CD4-positive, alpha-beta T cell treated with Interleukin-12 subunit alpha and Interleukin-12 subunit beta, for 1 hour (primary cell): ENCODE data around the gene LEMD2.
"Not testable (repeated sequence)": the region's sequence is repeated elsewhere in the genome, so short reads cannot be mapped to it uniquely, and the experiment has no call there.

Experiments
- DNase-seq: peaks from one replicate; pipeline ENCODE4 v3.0.0-alpha.2; 2020

LEMD2 gene

DNA sequence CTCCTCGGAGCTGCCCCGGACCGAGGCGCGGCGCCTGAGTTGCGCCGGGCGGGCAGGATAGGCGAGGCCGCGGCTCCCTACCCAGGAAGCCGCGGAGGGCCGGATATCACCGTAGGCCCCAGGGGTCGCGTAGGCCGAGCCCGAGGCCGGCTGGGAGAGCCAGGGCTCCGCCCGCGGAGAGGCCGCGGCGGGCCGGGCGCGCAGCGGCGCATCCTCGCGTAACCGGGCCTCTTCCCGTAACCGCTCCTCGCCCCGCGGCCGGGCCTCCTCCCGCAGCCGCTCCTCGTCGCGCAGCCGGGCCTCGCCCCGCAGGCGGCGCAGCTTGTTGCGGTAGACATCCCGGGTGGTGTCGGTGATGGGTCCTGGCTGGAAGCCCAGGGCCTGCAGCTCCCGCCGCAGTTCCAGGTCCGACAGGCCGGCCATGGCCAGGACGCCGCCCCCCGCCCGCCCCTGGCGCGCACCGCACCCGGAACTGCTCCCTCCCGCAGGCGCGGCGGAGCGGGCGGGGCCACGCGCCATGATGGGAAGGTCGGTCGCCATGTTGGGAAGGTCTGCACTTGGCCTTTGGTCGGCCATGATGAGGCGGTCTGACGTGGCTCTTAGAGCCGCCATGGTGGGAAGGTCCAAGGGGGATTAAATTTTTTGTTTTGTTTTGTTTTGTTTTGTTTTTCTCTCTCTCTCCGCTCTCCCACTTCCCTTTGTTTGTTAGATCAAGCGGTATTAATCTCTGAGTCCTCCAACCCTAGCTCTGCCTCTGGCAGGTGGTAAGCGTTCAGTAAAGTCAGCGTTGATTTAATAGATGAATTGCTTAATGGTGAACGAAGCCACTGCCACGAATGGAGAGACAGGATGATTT, at the start of gene LEMD2:
Gene LEMD2, minus strand, starts transcription at position 437 of the 856 bp plus-strand sequence. Its CDS starts 14 bp downstream, at position 423.
- DNase-seq: peak; percentile 93

DNA sequence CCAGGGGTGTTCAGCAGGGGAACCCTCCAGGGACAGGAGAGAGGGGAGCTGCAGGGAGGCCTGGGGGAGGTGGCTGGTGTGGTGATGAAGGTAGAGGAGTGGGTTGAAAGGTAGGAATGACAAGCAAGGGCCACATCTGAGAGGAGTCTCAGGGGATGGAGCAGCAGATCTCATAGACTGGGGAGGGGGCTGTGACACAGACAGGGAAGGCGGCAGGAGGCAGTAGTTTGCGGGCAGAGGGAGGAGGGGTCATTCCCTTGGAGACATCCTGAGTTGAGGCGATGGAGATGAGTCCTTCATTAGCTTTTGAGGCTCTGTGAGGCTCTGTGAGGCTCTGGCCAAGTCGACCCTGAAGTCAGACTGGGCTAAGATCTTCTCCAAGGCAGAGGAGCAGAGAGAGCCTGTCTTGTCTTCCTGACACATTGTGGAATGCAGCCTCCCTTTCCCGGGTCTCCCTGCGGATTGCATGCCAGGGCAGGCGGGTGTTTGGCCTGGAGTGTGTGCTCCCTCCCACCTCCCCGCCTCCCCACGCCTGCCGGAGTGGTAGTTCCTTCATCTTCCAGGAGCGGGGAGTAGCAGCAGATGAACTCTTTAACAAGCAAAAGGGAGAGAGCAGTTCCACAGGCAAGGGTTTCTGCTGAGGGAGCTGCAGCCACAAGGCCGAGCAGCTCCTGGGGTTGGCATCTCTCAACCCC, 49.2 kb upstream of the LEMD2 start:
- DNase-seq: no peak

DNA sequence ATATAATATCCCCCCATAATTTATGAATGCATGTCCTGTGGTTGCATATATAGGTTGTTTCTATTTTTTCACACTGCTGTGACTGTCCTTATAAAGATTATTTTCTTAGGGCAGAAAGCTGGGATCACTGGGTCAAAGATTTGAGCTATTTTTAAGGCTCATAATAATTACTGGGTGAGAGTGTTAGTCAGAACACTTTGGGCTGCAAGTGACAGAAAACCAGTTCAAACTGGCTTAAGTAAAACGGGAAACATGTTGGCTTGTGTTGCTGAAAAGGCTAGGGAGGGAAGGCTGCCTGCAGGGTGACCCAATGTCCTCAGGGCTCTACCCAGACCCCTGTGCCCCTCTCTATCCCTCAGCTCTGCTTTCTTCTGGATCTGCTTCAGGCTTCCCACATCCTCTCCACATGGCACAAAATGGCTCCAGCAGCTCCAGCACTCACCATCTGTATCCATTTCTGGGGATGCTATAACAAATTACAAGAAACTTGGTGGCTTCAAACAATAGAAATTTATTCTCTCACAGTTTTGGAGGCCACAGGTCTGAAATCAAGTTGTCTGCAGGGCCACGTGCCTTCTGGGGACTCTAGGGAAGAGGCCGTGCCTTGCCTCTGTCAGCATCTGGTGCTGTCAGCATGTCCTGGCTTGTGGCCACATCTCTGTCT, 48.0 kb upstream of the LEMD2 start:
- DNase-seq: no peak

DNA sequence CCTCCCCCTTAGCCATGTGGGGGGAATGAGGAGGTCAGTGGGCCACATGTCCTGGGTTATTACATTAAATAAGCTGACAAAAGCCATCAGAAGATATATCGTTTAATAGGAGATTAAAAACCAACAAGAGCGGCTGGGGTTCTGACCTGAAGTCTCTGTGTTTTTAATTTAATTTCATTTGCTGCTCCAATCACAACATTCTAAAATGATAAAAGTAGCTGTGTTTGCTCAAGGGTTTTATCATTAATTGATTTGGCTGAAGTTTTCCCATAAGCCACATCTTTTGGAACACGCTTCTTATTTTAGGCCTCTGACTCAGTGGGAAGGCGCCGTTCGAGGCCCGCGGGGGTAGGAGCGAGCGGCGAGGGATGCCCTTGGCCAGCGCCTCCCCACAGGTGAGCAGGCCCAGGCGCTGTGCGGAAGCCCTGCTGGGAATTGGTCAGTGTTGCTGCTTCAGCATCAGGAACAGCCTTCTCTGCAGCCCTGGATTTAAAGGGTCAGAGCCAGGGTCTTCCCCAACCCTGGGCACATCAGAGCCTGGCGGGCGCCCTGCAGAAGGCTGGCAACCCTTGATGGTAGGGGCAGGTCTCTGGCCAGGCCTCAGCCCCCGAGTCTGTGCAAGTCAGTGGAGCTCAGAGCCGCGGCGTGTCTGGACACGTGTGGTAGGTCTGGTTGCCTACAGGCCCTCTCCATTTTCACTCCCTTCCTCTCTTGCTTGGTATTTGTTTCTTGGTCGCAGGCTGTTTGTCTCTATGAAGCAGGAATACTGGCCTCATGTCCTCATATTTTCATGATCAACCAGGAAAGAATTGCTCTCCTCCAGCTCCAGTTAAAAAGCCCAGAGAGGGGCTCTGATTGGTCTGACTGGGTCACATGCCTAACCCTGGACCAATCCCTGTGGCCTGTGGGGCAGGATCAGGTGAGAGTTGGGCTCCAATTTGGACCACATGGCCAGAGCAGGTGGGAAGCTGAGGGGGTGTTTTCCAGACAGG, 45.8 kb upstream of the LEMD2 start:
- no peak for DNase-seq

DNA sequence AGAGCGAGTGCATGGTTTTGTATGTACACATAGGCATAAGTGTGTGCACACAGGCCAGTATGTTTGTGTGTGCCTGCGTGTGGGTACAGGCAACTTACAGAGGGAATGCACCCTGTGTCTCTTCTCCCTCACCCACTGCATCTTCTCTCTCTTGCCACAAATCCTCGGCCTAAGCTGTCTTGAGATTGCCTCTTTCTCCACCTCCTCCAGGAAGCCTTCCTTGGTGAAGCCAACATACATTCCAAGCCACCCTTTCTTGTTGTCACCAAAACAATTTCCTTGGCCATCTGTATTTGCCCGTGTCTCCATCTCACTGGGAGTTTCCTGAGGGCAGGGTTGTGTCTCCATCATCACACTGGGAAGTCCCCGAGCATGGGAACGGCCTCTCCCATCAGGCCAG, 44.7 kb upstream of the LEMD2 start:
- no peak for DNase-seq

DNA sequence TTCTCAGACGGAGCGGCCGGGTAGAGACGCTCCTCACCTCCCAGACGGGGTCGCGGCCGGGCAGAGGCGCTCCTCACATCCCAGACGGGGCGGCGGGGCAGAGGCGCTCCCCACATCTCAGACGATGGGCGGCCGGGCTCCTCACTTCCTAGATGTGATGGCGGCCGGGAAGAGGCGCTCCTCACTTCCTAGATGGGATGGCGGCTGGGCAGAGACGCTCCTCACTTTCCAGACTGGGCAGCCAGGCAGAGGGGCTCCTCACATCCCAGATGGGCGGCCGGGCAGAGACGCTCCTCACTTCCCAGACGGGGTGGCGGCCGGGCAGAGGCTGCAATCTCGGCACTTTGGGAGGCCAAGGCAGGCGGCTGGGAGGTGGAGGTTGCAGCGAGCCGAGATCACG, 43.9 kb upstream of the LEMD2 start:
- not testable (repeated sequence) for DNase-seq

DNA sequence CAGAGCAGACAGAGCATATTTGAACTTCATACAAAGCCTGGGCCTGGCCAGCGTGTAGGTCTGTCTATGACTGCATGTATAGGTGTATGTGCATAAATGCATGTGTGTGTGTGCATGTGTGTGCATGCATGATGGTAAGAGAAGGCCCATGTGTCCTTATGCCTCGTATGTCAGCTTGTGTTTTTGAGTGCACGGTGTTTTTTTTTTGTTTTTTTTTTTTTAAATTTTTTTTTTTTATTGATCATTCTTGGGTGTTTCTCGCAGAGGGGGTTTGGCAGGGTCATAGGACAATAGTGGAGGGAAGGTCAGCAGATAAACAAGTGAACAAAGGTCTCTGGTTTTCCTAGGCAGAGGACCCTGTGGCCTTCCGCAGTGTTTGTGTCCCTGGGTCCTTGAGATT, 42.8 kb upstream of the LEMD2 start:
- not testable (repeated sequence) for DNase-seq

DNA sequence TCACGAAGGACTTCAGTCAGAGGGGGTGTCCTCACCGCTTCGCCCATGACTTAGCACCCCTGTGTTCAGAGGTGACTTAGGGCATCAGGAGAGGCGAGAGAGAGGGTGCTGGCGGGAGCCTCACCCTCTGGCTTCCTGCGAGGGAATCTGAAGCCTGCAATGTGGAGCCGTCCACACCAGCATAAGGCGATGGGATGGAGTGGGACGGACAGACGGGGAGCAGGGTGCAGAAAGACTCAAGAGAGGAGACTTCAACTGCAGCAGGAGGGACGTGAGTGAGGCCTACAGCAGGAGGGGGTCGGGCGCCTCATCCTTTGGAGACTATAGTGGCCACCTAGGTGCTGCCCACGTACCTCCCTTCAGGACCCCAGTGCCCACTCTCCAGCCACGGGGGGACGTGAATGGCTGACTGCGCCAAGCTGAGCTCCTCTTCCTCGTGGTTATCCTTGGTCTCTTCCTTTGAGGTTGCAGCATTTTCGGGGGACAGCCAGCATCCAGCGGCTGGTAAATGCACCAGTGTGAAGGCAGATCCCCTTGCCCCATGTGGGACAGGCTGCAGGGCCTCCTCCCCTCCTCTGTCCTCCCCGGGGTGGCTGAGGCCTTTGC, 41.8 kb upstream of the LEMD2 start:
- no peak for DNase-seq

DNA sequence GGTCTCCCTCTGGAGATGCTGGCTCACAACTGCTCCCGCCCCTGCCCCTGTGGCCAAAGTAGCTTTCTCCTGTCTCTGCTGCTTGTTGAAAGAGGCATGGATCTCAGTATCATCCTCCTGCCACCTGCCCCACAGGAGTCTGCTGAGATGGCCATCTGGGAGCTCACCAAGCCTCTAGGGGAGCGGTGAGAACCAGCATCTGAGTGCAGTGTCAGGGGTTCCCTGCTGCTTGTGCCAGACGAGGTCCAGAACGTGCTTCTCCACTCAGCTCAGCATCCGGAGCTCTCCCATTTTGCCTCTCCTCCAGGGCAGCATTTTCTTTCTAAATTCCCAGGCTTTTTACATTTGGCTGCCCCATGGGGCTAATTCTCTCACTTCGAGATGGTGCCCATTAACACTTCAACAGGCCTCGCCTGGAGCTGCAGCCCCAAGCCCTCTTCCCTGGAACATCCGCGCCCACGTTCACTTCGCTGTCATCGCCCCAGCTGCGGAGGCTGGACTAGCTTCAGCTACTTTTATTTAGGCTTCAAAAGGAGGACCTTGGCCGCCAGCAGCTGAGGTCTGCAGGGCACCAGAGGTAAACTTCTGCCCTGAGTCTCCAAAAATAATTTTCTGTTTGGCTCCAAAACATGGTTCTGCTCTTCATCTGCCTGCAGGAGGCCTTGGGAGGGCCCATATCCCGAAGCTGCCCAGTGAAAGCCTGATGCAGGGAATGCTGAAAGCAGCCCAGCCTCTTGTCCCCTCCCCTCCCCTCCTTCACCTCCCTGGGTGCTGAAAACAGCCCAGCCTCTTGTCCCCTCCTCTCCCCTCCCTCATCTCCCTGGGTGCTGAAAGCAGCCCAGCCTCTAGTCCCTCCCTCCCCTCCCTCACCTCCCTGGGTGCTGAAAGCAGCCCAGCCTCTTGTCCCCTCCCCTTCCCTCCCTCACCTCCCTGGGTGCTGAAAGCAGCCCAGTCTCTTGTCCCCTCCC, 40.1 kb upstream of the LEMD2 start:
- DNase-seq: no peak

DNA sequence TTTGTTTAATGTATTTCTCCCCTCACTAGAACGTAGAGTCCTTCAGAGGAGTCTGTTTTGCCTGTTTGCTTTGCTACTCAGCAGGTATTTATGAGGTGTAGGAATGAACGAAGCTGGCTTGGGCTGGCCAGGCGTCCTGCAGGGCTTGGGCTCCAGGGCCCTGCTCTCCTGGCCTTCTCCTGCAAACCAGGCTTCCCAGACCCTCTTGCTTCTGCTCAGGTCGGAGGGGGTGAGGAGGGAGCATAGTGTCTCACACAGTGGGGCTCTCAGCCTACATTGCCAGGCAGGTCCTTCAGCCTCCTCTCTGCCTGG, 39.5 kb upstream of the LEMD2 start:
- DNase-seq: no peak

DNA sequence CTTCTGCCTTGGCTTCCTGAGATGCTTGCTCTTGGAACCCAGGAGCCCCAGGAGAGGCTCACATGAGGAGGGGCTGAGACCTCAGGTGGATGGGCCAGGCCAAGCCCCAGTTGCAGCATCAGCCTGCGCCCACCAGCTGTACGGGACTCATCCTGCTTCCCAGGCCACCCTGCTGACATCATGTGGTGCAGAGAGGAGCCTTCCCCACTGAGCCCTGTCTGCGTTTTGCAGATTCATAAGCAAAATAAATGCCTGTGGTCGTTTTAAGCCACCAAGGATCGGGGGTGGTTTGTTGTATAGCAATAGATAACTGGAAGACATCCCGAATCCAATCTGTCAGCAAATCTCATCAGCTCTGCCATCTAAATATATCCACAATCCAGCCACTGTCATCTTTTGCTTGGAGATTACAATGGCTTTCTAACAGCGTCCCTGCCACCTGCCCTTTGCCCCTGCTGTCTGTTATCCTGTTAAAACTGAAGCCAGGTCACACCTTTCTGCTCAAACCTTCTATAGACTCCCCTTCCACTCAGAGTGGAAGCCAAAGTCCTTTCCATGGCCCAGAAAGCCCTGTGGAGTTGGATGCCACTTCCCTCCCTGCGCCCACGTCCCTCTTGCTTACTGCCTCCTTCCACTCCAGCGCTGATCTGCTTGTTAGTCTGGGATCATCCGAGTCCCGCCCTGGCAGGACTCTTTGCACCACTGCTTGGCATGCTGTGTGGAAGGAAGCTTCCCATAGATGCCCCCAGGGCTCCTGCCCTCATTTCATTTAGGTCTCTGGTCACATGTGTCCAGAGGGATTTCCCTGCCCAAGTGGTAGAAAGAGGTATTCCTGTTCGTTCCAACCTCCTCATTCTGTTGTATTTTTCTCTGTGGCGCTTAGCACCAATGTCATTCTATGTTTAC, 38.9 kb upstream of the LEMD2 start:
- no peak for DNase-seq

DNA sequence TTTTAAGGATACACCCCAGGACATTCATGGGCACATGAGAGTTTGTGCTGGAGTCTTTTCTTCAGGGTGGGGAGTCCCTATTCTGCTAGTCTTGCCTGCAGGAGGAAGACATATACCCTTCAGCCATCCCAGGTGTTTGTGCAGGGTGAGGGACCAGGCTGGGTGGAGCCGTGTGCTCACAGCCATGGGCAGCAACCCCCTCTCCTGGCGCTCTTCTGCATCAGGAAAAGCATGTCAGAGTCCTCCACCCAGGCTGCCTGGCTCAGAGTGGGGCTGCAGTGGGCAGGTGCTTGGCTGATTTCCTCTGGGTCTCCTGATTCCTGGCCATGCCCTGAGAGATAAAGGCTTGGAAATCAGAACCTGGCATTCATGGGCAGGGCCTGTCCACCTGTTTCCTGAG, 37.6 kb upstream of the LEMD2 start:
- no peak for DNase-seq

DNA sequence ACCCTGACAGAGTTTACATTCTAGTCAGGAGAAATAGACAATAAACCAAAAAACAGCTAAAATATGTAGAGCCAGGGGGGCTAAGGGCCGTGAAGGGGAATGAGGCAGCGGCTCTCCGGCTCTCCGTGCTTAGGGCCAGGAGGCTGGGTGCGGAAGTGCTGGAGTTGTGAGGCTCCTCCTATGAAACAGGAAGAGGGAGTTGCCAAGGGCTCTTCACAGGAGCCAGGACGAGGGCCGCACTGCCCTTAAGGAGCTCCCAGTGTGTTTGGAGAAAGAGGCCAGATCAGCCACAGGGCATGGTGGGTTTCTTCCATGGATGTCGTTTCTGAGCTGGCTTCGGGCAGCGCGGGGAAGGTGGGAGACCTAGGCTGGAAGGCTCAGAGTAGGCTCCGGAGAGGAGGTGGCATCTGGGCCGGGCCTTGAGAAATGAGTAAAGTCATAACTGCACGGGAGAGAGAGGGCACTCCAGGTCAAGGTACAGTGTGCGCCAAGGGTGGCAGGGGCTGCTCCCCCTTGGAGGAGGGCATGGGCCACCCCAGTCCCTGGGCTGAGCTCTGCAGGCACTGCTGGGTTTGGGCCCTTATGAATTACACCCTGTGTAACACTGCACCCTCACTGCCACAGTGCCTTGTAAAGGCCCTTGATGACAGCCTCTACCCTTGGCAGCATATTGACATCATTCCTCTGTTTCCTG, 35.7 kb upstream of the LEMD2 start:
- no peak for DNase-seq

DNA sequence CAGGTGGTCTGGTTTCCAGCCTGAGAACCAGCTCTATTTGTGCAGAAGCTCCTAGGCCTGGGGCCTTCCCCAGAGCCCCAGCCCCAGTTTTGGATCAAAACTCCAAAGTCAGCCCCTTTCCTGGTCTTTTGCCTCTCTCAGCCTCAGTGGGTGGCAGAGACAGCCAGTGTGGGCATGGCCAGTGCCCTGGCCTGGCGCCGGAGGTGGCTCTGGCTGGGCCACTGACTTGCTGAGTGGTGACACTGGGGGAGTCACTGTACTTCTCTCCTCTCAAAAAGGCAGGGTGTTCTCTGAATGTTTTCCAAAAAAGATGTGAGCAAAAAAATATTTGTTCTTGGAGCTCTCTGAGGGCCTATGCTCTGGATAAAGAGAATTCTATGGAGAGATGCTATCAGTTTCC, 34.9 kb upstream of the LEMD2 start:
- DNase-seq: no peak

DNA sequence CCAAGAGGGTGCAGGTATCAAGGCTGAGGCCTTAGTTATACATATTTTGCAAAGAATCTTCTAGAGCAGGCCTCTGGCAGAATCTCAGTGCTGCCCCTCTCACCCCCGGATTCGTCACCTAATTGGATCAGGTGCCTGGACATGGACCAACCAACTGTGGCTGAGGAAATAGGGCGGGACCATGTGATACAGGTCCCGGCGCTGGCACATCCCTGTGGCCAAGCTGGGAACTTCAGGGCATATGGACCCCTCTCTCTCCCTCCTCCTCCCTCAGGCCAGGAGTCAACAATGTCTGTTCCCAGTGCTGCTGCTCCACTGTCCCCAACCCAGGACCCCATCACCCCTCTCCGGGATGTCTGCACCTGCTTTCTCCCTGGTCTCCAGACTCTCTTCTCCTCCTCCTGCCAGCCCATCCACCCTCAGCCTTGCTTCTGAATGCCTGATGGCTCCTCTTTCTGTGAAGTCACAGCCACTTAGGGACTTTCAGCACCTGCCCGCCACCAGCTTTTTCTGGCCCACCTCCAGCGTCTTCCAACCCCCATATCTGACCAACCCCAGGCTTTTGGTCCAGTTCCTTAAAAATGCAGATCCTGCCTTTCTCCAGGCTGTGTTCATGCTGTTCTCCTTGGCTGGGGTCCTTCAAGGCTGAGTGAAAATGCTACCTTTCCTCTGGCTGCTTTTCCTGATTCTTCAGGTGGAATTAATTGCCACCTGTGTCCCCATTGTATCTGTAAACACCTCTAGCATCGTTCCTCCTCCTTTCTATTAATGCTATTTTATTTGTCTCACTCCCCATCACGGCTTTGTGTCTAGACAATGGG, 33.9 kb upstream of the LEMD2 start:
- no peak for DNase-seq

DNA sequence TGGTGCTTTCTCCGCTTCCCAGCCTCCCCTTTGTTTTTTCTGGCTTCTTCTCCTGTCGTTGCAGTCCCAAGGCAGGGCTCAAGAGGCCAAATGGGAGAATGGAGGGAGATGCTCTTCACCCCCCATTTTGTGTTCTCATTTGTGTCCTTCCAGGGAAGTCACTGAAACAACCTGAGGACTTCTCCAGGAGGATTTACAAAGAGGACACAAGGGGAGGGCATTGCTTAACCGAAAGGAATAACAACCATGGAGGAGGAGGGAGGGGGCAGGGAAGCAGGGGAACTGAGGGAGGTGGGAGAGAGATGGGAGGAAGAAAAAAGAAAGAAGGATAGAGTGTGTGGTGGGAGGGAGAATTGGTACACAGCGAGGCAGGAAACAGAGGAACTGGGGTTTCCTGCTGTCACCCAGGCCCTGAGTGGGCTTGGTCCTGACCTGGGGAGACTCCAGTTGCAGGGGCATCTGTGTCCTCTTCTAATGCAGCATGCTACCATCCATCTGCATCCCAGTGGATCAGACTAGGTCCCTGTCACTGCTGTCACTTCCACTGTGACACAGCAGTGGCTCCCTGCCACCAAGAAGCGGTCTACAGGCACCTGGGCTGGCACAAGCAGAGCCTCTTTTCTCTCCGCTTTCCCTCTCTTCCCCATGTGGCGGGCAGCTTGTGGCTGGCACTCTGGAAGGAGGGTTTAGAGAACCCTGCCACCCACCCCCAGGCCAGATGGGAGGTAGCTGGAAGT, 32.0 kb upstream of the LEMD2 start:
- no peak for DNase-seq

DNA sequence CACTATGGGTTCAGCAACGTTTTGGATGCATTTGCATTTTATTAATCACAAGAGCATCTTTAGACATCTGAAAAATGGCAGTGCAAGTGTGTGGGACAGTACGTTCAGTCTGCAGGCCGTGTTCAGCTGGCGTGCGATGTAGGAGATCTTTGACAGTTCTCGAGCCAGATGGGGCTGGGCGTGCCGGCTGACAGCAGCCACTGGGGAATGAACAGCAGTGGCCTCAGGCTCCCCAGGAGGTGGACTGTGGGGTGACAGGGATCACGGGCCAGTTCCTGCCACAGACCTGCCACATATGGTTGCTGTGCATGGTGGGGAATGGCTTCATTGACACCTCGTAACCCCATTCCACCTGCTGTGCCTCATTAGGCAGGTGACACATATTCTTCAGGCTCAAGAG, 31.3 kb upstream of the LEMD2 start:
- DNase-seq: no peak

DNA sequence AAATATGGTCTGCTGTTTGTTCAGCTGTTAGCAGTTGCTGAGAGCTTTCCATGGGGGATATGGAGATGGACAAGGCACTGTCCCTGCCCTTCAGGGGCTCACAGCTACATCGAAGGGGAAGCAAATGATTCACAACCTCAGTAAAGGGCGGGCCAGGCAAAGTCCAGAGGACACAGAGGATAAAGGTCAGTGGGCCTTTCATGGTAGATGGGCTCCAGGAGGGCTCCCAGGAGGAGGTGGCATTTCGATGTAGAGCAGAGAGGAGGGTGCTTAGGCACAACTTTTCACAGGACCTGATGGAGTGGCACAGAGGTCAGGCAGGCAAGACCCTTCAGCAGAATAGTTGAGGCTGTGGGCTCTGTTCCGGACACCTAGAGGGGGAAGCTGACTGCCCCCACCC, 30.1 kb upstream of the LEMD2 start:
- DNase-seq: no peak
